ENCODE data around the gene NRP2.

NRP2 gene

GRCh38 chr2:205833864-205834263, 151.6 kb downstream of the NRP2 start:
- DNase-seq (ENCODE audit: low spot score) = no peak
- TF ChIP-seq CTCF (IDR thresholded peaks at IDR 0.05) = no peak
- no peak overlapping the region for H3K4me3 ChIP-seq
- no peak overlapping the region for H3K27ac ChIP-seq

- DNase-seq (ENCODE audit: low spot score) = no peak
- no peak for TF ChIP-seq CTCF (IDR thresholded peaks at IDR 0.05)
- H3K4me3 ChIP-seq = no peak overlapping the region
- no peak overlapping the region for H3K27ac ChIP-seq
Observed at GRCh38 chr2:205834796-205835195, 152.5 kb downstream of the NRP2 start.

GRCh38 chr2:205835251-205835791, 153.0 kb downstream of the NRP2 start:
- Histone ChIP-seq H3K4me3 (no peak overlapping the region), H3K27ac (no peak overlapping the region)
- no peak for TF ChIP-seq CTCF (IDR thresholded peaks at IDR 0.05)
- DNase-seq (ENCODE audit: low spot score) = no peak

DNA sequence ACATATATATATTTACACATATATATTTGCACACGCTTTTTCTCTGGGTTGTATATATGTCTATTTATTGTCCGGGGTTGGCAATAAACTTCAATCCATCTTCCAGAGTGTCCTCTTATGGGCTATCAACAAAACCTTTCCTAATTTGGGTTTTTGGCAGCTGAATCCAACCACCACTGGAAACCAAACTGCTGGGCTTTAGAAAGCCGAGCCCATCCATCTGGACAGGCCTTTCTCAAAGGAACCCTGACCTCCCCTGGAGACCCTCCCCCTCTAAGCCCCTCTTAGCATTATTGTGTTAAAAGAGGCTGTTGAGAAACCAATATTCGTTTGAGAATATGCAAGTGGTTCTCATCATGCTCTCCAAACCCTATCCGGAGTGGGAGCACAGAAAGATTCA, 153.6 kb downstream of the NRP2 start:
- no peak for DNase-seq (ENCODE audit: low spot score)
- Histone ChIP-seq H3K4me3 (no peak overlapping the region), H3K27ac (no peak overlapping the region)
- TF ChIP-seq CTCF (IDR thresholded peaks at IDR 0.05) = no peak

- Histone ChIP-seq H3K4me3 (no peak overlapping the region), H3K27ac (no peak overlapping the region)
- DNase-seq (ENCODE audit: low spot score) = no peak
- TF ChIP-seq CTCF (IDR thresholded peaks at IDR 0.05) = no peak
Observed at GRCh38 chr2:205836477-205837221, 154.3 kb downstream of the NRP2 start.

- TF ChIP-seq CTCF (IDR thresholded peaks at IDR 0.05) = no peak
- DNase-seq (ENCODE audit: low spot score) = no peak
- no peak overlapping the region for H3K4me3 ChIP-seq
- H3K27ac ChIP-seq = no peak overlapping the region
Observed at GRCh38 chr2:205837663-205838062, 155.4 kb downstream of the NRP2 start.

DNA sequence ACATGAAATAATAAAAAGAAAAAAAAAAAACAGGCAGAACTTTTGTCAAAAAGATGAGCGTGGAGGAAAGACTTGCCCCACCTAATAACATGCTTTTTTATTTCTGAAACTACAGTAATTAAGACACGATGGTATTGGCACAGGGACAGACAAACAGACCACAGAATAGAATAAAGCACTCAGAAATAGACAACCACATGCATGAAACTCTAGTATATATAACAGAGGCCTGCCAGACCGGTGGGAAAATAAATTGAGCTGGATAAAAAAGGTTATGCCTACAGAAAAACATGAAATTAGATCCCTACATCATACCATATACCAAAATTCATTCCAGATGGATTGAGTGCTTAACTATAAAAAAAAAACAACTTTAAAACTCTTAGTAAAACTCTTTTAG, 163.1 kb downstream of the NRP2 start:
- Histone ChIP-seq H3K27ac (no peak overlapping the region), H3K4me3 (no peak overlapping the region)
- no peak for DNase-seq (ENCODE audit: low spot score)
- TF ChIP-seq CTCF (IDR thresholded peaks at IDR 0.05) = no peak
